ENCODE results near the gene BRD9. TPM values are rescaled to one million over a fixed set of nuclear protein-coding genes. Genes with fewer than 3 reads are reported as not detected.

The BRD9 gene
- total RNA-seq, 1 donor from 2014 or later, result 41.1 TPM

DNA sequence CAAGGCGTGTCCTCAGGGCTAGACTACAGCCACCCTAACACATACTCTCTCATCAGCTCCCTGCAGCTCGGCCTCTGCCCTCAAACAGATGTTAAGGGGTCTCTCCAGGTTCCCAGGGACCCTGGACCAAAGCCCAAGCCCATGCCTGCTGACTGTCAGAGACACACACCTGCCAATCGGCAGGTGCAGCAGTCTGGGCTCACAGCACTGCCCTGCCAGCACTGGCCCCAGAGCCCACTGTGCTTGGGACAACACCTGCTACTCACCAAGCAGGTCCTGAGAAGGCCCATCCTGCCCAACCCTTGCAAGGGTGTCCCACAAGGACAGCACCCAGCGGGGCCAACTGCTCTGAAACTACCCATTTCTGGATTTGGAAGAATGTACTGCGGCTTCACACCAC, 21.6 kb downstream of the BRD9 start:
- no peak for DNase-seq (ENCODE audit: low read depth)
- no peak overlapping the region for H3K4me3 ChIP-seq (ENCODE audit: low read depth, low read length)
- TF ChIP-seq, protein P1, sequence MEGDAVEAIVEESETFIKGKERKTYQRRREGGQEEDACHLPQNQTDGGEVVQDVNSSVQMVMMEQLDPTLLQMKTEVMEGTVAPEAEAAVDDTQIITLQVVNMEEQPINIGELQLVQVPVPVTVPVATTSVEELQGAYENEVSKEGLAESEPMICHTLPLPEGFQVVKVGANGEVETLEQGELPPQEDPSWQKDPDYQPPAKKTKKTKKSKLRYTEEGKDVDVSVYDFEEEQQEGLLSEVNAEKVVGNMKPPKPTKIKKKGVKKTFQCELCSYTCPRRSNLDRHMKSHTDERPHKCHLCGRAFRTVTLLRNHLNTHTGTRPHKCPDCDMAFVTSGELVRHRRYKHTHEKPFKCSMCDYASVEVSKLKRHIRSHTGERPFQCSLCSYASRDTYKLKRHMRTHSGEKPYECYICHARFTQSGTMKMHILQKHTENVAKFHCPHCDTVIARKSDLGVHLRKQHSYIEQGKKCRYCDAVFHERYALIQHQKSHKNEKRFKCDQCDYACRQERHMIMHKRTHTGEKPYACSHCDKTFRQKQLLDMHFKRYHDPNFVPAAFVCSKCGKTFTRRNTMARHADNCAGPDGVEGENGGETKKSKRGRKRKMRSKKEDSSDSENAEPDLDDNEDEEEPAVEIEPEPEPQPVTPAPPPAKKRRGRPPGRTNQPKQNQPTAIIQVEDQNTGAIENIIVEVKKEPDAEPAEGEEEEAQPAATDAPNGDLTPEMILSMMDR (conservative IDR thresholded peaks at IDR 0.05; ENCODE audit: low read depth, low read length), result no peak

DNA sequence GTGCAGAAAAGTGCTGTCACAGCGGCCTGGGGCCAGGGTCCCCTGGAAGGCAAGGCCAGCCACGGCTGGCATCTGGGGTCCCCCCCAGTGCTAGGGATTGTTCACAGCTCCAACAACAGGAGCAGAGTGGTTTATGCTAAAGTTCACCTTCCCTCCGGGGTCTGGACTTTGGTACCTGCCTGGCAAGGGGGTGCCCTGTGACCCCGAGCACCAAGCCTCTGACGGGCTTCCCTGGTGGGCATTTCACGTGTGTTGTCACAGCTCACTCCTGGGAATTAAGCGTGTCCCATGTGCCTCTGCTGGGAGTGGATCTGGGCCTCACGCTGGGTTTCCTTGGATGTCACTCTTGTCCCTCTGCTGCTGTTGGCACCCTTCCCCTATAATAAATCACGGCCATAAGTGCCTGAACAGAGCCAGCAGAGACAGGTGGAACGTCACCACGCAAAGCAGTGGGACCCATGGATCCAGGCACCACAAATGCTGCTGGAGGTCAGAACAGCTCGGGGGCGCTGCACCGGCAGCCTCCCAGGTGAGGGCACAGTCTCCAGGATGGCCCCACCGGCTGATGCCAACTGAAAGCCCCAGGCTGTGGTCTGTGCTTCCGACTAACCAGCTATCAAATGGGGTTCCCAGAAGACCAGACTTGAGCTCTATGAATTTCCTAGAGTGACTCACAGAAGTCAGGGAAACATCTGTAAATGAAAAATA, 24.0 kb downstream of the BRD9 start:
- TF ChIP-seq, protein P1 (conservative IDR thresholded peaks at IDR 0.05; ENCODE audit: low read depth, low read length), result no peak
- no peak for DNase-seq (ENCODE audit: low read depth)

DNA sequence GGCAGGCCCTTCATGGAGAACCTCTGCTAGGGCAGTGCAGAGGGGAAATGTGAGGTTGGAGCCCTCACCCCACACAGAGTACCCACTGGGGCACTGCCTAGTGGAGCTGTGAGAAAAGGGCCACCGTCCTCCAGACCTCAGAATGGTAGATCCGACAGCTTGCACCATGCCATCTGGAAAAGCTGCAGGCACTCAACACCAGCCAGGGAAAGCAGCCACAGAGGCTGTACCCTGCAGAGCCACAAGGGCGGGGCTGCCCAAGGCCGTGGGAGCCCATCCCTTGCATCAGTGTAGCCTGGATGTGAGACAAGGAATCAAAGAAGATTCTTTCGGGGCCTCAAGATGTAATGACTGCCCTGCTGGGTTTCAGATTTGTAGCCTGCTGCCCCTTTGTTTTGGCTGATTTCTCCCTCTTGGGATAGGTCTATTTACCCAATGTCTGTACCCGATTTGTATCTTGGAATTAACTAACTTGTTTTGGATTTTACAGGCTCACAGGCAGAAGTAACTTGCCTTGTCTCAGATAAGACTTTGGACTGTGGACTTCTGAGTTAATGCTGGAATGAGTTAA, 25.2 kb downstream of the BRD9 start:
- no peak overlapping the region for H3K4me3 ChIP-seq (ENCODE audit: low read depth, low read length)
- no peak for DNase-seq (ENCODE audit: low read depth)
- TF ChIP-seq, protein P1 (conservative IDR thresholded peaks at IDR 0.05; ENCODE audit: low read depth, low read length), result no peak

More for the DNA sequence above, 24.0 kb downstream of the BRD9 start:
- H3K4me3 ChIP-seq (ENCODE audit: low read depth, low read length), result no peak overlapping the region

DNA sequence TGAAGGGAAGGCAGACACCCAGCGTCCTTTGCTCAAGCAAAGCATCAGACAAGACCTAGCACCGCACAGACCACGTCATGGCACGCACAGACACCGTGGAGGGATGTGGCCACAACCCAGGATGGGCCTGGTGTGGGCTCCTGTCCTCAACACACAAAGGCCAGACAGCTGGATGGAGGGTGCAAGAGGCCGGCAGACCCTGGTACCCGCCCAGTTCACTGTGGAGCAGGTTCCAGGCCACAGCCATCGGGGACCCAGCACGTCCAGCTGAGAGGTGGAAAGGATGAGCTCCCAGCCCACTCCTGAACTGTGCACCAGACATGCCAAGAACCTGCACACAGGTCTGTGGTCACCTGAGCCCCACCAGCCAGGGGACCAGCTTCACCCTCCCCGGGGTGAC, 26.8 kb downstream of the BRD9 start:
- DNase-seq (ENCODE audit: low read depth), result no peak
- TF ChIP-seq, protein P1 (conservative IDR thresholded peaks at IDR 0.05; ENCODE audit: low read depth, low read length), result no peak

DNA sequence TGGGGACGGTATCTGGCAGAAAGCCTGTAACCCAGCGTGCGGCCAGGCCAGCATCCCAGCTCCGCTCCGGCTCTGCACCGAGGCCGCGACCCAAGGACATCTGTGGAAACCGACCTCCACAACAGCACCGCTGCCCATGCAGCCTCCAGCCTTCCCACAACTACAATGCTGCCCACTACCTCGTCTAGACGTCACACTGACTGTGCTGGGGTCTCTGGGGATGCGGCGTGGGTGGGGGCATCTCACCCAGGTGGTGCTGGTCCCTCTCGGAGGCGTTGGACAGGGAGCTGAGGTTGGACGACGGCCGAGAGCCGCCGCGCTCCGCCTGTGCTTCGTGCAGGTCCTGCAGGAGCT, 27.5 kb downstream of the BRD9 start:
- no peak overlapping the region for H3K4me3 ChIP-seq (ENCODE audit: low read depth, low read length)
- TF ChIP-seq, protein P1 (conservative IDR thresholded peaks at IDR 0.05; ENCODE audit: low read depth, low read length), result no peak
- DNase-seq (ENCODE audit: low read depth), result no peak

More for the DNA sequence above, 26.8 kb downstream of the BRD9 start:
- H3K4me3 ChIP-seq (ENCODE audit: low read depth, low read length), result no peak overlapping the region

DNA sequence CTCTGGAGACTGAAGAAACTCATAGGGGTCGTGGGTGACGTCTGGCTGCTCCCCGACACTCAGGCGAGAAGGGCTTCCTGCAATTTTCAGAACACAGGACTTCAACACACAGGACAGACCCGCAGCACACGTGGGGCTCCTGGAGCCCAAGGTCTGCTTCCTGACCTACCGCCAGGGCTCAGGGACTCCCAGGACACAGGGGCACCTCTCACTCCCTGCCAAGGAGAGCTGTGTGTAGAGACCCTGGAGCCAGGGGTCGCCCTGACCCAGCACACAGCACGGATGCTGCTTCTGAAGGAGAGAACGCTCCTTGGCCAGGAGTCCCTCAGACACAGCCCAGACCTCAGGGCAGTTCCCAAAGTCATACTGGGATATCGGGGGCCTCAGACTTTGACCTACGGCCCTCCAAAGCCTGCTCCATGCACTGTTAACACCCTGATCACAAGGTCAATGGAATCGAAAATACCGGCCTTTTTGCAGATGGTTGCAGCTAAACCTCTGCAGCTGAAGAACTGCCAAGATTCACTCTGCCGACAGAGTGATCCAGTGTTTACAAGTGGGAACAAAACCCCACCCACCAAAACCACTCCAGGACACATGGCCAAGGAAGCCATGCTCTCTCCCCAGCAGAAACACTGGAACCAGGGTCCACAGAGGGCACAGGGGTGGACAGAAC, 28.0 kb downstream of the BRD9 start:
- DNase-seq (ENCODE audit: low read depth), result no peak
- TF ChIP-seq, protein P1 (conservative IDR thresholded peaks at IDR 0.05; ENCODE audit: low read depth, low read length), result no peak
- H3K4me3 ChIP-seq (ENCODE audit: low read depth, low read length), result no peak overlapping the region

Measured in epithelial cell of proximal tubule (primary cell).